Measurements from ENCODE around the gene MUS81.

MUS81 gene

DNA sequence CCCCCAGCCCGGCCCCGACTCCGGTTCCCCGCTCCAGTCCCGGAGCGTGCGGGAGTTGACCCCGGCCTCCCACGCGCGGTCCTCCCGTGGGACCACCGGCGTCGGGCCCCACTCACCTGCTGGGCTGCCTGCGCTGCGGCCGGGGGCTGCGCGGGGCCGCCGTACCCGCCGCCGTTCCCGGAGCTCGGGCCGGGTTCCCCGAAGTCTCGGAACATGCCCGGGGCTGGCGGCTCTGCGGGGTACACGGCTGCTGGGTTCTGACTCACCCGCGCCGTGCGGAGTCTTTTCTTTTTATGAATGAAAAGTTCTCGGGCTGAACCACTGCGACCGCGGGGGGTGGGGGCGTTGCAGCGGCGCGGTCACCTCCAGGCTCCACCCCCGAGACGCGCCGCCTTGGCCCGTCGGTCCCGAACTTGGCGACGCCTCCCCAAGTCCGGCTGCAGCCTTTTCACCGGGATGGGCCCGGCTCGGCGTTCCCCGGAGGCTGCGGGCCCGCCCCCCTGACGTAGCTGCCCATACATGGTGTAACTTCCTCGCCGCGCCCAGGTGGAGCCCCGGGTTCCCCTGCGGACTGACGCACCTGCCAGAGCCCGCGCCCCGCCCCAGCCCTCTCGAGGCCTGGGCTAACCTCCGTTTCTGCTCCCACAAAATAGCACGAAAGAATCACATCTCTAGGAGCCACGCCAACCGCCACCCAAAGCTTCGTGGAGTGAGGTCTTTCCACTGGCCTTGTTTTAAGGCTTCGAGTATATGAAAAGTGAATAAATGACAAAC is 40.1 kb downstream of the MUS81 start, which contains the start of gene FOSL1:
TSS of gene FOSL1 (minus strand) at position 264 of the 774 bp plus-strand sequence. CDS start at position 215, 49 bp downstream.
- H3K36me3 ChIP-seq (ENCODE audit: control insufficient read depth in 2 of 2, insufficient read depth in 2 of 2, low read length in 2 of 2): no peaks in the 10 kb centered on the region
- H3K9me3 ChIP-seq (ENCODE audit: control insufficient read depth in 2 of 2, low read length in 2 of 2): no peaks in the 10 kb centered on the region
- peaks cover 11 to 12% of the 10 kb centered on the region in 2 donors for H3K4me1 ChIP-seq (ENCODE audit: control insufficient read depth in 2 of 2, insufficient read depth in 2 of 2, low read length in 2 of 2)
- H3K4me3 ChIP-seq (ENCODE audit: low read length in 2 of 2): peak within 1 kb of the TSS; percentile 54 to 59
- peaks cover 10 to 12% of the 10 kb centered on the region in 2 donors for H3K27me3 ChIP-seq (ENCODE audit: control insufficient read depth in 2 of 2, insufficient read depth in 2 of 2, low read length in 2 of 2)
- H3K9ac ChIP-seq (ENCODE audit: low read depth in 1 of 2, low read length in 2 of 2): peak within 1 kb of the TSS in 1 of 2 donors; percentile 50
- peak within 1 kb of the TSS in 1 of 2 donors; percentile 23 for H3K27ac ChIP-seq (ENCODE audit: low read depth in 2 of 2, low read length in 2 of 2)

DNA sequence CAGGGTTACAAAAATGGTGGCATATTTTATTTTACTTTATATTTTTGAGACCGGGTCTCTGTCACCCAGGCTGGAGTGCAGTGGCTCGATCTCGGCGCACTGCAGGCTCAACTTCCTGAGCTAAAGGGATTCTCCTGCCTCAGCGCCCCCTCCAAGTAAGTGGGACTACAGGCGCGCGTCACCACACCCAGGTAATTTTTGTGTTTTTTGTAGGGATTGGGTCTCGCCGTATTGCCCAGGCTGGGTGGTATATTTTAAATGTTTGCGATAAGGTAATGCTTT is 40.6 kb downstream of the MUS81 start:
- Histone ChIP-seq H3K9me3 (ENCODE audit: control insufficient read depth in 2 of 2, low read length in 2 of 2) (no peaks in the 10 kb centered on the region), H3K27ac (ENCODE audit: low read depth in 2 of 2, low read length in 2 of 2) (peak overlapping the region in 1 of 2 donors; percentile 23), H3K4me1 (ENCODE audit: control insufficient read depth in 2 of 2, insufficient read depth in 2 of 2, low read length in 2 of 2) (peaks cover 11 to 12% of the 10 kb centered on the region in 2 donors), H3K27me3 (ENCODE audit: control insufficient read depth in 2 of 2, insufficient read depth in 2 of 2, low read length in 2 of 2) (peaks cover 10 to 12% of the 10 kb centered on the region in 2 donors), H3K4me3 (ENCODE audit: low read length in 2 of 2) (peak overlapping the region in 1 of 2 donors; percentile 13), H3K36me3 (ENCODE audit: control insufficient read depth in 2 of 2, insufficient read depth in 2 of 2, low read length in 2 of 2) (no peaks in the 10 kb centered on the region), H3K9ac (ENCODE audit: low read depth in 1 of 2, low read length in 2 of 2) (peak overlapping the region in 1 of 2 donors; percentile 50)

DNA sequence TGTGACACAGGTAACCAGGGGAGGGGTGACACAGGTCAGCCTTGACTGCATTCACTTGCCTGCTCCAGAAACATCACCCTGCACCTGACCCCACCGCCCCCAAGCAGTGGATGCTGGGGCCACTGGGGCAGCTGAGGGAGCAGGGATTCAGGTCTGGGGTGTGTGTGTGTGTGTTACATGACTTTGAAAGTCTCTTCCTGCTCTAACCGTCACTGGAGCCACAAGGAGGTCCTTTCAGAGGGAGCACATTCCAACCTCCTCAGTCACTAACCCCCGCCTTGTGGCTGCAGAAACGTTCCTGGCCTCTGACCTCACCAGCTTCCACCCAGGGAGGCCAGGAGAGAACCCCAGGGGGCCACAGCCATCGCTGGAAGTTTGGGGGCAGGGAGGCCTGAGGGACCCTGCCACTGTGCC is 42.8 kb downstream of the MUS81 start:
- H3K27ac ChIP-seq (ENCODE audit: low read depth in 2 of 2, low read length in 2 of 2): no peak overlapping the region
- H3K4me1 ChIP-seq (ENCODE audit: control insufficient read depth in 2 of 2, insufficient read depth in 2 of 2, low read length in 2 of 2): peaks cover 11 to 12% of the 10 kb centered on the region in 2 donors
- H3K27me3 ChIP-seq (ENCODE audit: control insufficient read depth in 2 of 2, insufficient read depth in 2 of 2, low read length in 2 of 2): peaks cover 10 to 16% of the 10 kb centered on the region in 2 donors
- no peaks in the 10 kb centered on the region for H3K36me3 ChIP-seq (ENCODE audit: control insufficient read depth in 2 of 2, insufficient read depth in 2 of 2, low read length in 2 of 2)
- H3K9me3 ChIP-seq (ENCODE audit: control insufficient read depth in 2 of 2, low read length in 2 of 2): no peaks in the 10 kb centered on the region
- no peak overlapping the region for H3K4me3 ChIP-seq (ENCODE audit: low read length in 2 of 2)
- no peak overlapping the region for H3K9ac ChIP-seq (ENCODE audit: low read depth in 1 of 2, low read length in 2 of 2)

DNA sequence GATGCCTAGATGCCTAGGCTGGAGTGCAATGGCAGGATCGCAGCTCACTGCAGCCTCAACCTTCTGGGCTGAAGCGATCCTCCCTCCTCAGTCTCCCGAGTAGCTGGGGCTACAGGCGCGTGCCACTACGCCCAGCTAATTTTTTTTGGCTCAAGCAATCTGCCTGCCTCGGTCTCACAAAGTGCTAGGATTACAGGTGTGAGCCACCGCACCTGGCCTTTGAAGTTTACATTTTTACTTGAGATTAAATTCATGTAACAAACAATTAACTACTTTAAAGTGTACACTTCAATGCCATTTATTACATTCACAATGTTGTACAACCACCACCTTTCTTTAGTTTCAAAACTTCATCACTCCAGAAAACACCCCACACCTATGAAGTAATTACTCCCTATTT is 43.5 kb downstream of the MUS81 start:
- Histone ChIP-seq H3K4me3 (ENCODE audit: low read length in 2 of 2) (no peak overlapping the region), H3K9ac (ENCODE audit: low read depth in 1 of 2, low read length in 2 of 2) (no peak overlapping the region), H3K27ac (ENCODE audit: low read depth in 2 of 2, low read length in 2 of 2) (no peak overlapping the region), H3K27me3 (ENCODE audit: control insufficient read depth in 2 of 2, insufficient read depth in 2 of 2, low read length in 2 of 2) (peaks cover 8 to 13% of the 10 kb centered on the region in 2 donors), H3K4me1 (ENCODE audit: control insufficient read depth in 2 of 2, insufficient read depth in 2 of 2, low read length in 2 of 2) (peaks cover 11 to 12% of the 10 kb centered on the region in 2 donors), H3K36me3 (ENCODE audit: control insufficient read depth in 2 of 2, insufficient read depth in 2 of 2, low read length in 2 of 2) (no peaks in the 10 kb centered on the region), H3K9me3 (ENCODE audit: control insufficient read depth in 2 of 2, low read length in 2 of 2) (no peaks in the 10 kb centered on the region)

DNA sequence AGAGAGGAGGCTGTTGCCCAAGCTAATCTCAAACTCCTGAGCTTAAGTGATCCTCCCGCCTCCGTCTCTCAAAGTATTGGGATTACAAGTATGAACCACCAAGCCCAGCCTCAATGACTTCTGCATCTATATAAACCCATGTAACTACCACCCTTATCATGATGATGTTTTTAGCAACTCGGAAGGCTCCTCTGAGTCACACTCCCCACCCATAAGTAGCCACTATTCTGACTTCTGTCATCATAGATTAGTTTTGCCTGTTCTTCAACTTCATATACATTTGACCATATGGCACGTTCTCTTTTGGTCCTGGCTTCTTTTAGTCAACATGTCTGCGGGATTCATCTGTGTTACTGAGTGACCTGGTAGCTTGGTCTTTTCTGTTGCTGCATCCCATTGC is 46.4 kb downstream of the MUS81 start:
- Histone ChIP-seq H3K4me1 (ENCODE audit: control insufficient read depth in 2 of 2, insufficient read depth in 2 of 2, low read length in 2 of 2) (peaks cover 5 to 6% of the 10 kb centered on the region in 2 donors), H3K9ac (ENCODE audit: low read depth in 1 of 2, low read length in 2 of 2) (no peak overlapping the region), H3K27ac (ENCODE audit: low read depth in 2 of 2, low read length in 2 of 2) (no peak overlapping the region), H3K9me3 (ENCODE audit: control insufficient read depth in 2 of 2, low read length in 2 of 2) (no peaks in the 10 kb centered on the region), H3K4me3 (ENCODE audit: low read length in 2 of 2) (no peak overlapping the region), H3K36me3 (ENCODE audit: control insufficient read depth in 2 of 2, insufficient read depth in 2 of 2, low read length in 2 of 2) (no peaks in the 10 kb centered on the region), H3K27me3 (ENCODE audit: control insufficient read depth in 2 of 2, insufficient read depth in 2 of 2, low read length in 2 of 2) (peaks cover 0 to 7% of the 10 kb centered on the region in 2 donors)

DNA sequence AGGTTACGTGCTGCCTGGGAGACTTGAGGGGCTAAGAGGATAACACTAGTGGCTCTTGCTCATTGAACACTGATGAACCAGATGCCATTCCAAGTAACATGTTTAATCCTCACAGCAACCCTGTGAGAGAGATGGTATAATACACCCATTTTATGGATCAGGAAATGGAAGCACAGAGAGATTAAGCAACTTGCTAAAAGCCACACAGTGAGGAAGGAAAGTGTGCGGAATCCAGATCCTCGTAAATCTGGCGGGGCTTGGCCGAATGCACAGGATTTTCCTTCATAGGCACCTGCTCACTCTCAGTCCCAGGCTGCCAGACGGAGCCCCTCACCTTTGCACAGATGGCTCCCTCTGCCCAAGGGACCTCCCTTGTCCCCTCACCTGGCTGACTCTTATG is 47.6 kb downstream of the MUS81 start:
- peaks cover 0 to 4% of the 10 kb centered on the region in 2 donors for H3K27me3 ChIP-seq (ENCODE audit: control insufficient read depth in 2 of 2, insufficient read depth in 2 of 2, low read length in 2 of 2)
- H3K4me3 ChIP-seq (ENCODE audit: low read length in 2 of 2): no peak overlapping the region
- H3K9ac ChIP-seq (ENCODE audit: low read depth in 1 of 2, low read length in 2 of 2): no peak overlapping the region
- peaks cover 11 to 13% of the 10 kb centered on the region in 2 donors for H3K4me1 ChIP-seq (ENCODE audit: control insufficient read depth in 2 of 2, insufficient read depth in 2 of 2, low read length in 2 of 2)
- no peaks in the 10 kb centered on the region for H3K36me3 ChIP-seq (ENCODE audit: control insufficient read depth in 2 of 2, insufficient read depth in 2 of 2, low read length in 2 of 2)
- no peaks in the 10 kb centered on the region for H3K9me3 ChIP-seq (ENCODE audit: control insufficient read depth in 2 of 2, low read length in 2 of 2)
- H3K27ac ChIP-seq (ENCODE audit: low read depth in 2 of 2, low read length in 2 of 2): no peak overlapping the region

DNA sequence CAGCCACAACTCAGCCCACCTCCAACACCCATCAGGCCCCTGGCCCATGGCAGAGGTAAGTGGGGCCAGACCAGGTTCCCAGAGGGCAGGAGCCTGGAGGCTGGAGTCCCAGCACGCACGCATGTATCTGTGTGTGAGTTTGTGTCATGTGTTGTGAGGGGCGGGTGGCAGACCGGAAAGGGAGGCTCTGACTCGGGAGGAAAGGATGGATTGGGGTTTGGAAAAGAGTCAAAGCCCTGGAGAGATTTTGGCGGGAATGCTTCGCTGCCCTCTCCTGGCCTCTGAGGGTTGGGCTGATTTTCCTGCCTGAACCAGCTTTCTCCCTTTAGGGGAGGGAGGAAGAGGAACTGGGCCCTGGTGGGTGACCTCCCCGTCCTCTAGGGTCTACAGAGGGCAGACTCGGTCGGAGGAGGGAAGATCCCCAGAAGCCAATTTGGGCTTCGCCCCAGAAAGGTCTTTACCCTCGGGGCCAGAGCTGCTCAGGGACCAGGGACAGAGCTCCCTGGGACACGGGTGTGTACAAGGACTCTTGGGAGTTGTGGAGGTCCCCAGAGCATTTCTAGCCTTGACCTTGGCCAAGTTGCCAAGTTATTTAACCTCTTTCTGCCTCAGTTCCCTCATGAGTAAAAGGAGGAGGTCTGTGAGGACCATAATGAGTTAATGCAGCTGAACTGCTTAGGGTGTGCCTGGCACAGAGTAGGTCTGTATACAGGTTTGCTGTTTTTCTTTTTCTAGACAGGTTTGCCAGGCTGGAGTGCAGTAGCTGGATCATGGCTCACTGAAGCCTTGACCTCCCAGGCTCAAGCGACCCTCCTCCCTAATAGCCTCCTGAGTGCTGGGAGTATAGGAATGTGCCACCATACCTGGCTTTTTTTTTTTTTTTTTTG is 51.7 kb downstream of the MUS81 start:
- Histone ChIP-seq H3K27ac (ENCODE audit: low read depth in 2 of 2, low read length in 2 of 2) (peak overlapping the region in 1 of 2 donors; percentile 16), H3K9me3 (ENCODE audit: control insufficient read depth in 2 of 2, low read length in 2 of 2) (no peaks in the 10 kb centered on the region), H3K9ac (ENCODE audit: low read depth in 1 of 2, low read length in 2 of 2) (no peak overlapping the region), H3K36me3 (ENCODE audit: control insufficient read depth in 2 of 2, insufficient read depth in 2 of 2, low read length in 2 of 2) (no peaks in the 10 kb centered on the region), H3K4me1 (ENCODE audit: control insufficient read depth in 2 of 2, insufficient read depth in 2 of 2, low read length in 2 of 2) (peaks cover 21% of the 10 kb centered on the region in 2 donors), H3K27me3 (ENCODE audit: control insufficient read depth in 2 of 2, insufficient read depth in 2 of 2, low read length in 2 of 2) (peaks cover 0 to 4% of the 10 kb centered on the region in 2 donors), H3K4me3 (ENCODE audit: low read length in 2 of 2) (no peak overlapping the region)

DNA sequence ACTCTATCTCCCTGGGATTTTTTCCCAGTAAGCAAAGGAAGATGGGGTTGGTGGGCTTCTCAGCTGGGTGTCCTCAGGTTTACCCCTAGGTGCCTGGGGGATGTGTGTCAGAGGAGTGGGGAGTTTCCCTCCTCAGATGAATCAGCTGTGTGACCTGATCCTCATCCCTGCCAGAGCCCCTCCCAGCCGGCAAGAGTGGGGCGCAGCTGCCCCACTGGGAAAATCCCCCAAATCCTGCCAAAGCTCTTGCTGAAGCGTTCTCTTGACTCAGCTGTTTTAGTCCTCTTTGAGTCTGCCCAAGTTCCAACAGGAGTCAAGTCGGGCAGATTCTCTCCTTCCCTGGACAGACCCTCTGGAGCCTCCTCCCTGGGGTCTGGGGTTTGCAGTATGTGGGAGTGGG is 52.6 kb downstream of the MUS81 start:
- Histone ChIP-seq H3K27ac (ENCODE audit: low read depth in 2 of 2, low read length in 2 of 2) (no peak overlapping the region), H3K27me3 (ENCODE audit: control insufficient read depth in 2 of 2, insufficient read depth in 2 of 2, low read length in 2 of 2) (peaks cover 0 to 1% of the 10 kb centered on the region in 2 donors), H3K4me3 (ENCODE audit: low read length in 2 of 2) (no peak overlapping the region), H3K4me1 (ENCODE audit: control insufficient read depth in 2 of 2, insufficient read depth in 2 of 2, low read length in 2 of 2) (peaks cover 30% of the 10 kb centered on the region in 2 donors), H3K36me3 (ENCODE audit: control insufficient read depth in 2 of 2, insufficient read depth in 2 of 2, low read length in 2 of 2) (no peaks in the 10 kb centered on the region), H3K9ac (ENCODE audit: low read depth in 1 of 2, low read length in 2 of 2) (no peak overlapping the region), H3K9me3 (ENCODE audit: control insufficient read depth in 2 of 2, low read length in 2 of 2) (no peaks in the 10 kb centered on the region)

DNA sequence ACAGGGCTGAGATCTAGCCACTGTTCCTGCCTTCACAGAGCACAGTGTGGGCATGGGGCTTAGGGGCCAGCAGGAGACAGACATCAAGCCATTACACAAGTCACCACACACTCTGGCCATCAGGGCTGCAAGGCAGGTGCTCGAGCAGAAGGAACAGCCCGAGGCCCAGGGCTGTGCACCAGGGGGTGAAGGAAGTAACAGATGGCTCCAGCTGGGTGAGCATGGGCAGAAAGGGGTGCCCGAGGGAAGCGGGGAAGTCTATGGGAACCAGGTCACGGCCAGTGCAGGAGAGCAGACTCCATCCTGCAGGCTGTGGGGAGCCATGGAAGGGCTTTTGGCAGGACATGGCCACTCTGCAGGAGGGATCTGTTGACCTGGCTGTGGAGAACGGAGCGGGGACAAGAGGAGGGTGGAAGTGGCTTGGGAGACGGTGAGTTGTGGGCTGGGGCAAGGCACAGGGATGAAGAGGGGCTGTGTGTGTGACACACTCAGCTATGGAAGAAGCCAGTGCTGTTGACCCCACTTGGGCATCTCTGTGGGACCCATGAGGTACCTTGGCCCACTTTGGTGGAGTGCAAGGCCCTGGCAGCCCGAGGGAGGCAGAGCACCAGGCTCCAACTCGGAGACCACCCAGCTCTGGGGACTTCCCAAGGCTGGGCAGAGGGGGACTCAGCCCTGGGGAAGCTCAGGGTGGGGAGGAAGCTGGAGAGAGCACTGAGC is 55.0 kb downstream of the MUS81 start:
- H3K27ac ChIP-seq (ENCODE audit: low read depth in 2 of 2, low read length in 2 of 2): peak overlapping the region; percentile 52 to 70
- H3K9ac ChIP-seq (ENCODE audit: low read depth in 1 of 2, low read length in 2 of 2): no peak overlapping the region
- H3K4me3 ChIP-seq (ENCODE audit: low read length in 2 of 2): no peak overlapping the region
- H3K9me3 ChIP-seq (ENCODE audit: control insufficient read depth in 2 of 2, low read length in 2 of 2): no peaks in the 10 kb centered on the region
- H3K27me3 ChIP-seq (ENCODE audit: control insufficient read depth in 2 of 2, insufficient read depth in 2 of 2, low read length in 2 of 2): no peaks in the 10 kb centered on the region
- H3K4me1 ChIP-seq (ENCODE audit: control insufficient read depth in 2 of 2, insufficient read depth in 2 of 2, low read length in 2 of 2): peaks cover 36 to 39% of the 10 kb centered on the region in 2 donors
- no peaks in the 10 kb centered on the region for H3K36me3 ChIP-seq (ENCODE audit: control insufficient read depth in 2 of 2, insufficient read depth in 2 of 2, low read length in 2 of 2)

All from mucosa of rectum (tissue), 2 donors.